Putamen (tissue), 1 donor: Measurements from ENCODE around the gene MST1R.

Source experiments
- DNase-seq: peaks from one replicate; pipeline ENCODE4 v3.0.0-alpha.2; 2016; ENCODE audit warnings: low spot score

Gene MST1R

DNA sequence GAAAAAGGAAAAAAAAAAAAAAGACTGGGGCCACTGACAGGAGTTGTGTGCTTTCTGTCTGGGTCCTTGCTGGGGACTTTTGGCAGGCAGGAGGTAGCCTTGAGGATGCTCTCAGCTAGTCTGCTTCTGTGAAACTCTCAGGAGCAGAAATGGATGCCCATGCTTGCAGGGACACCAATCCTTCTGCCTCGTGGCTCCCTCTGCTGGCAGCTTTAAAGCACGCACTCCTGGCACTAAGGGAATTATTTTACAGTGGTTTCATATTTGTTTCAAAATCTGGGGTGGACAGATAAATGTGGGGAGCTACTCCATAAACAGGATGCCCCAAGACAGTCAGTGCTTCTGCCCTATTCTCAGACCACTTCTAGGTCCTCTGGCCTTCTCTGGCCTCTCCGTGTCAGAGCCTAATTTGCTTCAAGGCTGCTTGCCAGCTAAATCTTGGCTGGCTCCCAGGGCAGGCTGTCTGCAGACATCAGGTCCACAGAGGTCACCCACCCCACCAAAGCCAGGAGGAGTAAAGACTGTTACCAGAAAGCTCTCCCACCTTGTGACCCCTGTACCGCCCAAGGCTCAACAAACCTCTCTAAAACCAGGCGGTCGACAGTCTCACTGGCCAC, 64.4 kb downstream of the MST1R start:
- peak; percentile 79 for DNase-seq
